Endothelial cell of umbilical vein (primary cell): ENCODE measurements around the gene NDUFA12. TPM values are rescaled to one million over a fixed set of nuclear protein-coding genes. Genes with fewer than 3 reads are reported as not detected.

Experiments
- BruUV-seq: library from RNA; stranded (reverse); fragments of 400-500 nt; replicated peaks from 2 replicates; lab custom pipeline; 2021; lab: Mats Ljungman, UMichigan
- CTCF ChIA-PET: fragments of 300-600, 350-600 bp; sonication (Branson Sonifier 250); formaldehyde crosslinking; loops from one replicate; lab custom pipeline; 2021; ENCODE audit warnings: antibody characterized with exemption, inconsistent platforms; lab: Charles Lee
- POLR2A ChIA-PET: fragments of 300-600, 350-600 bp; sonication (Branson Sonifier 250); formaldehyde crosslinking; loops from one replicate; lab custom pipeline; 2021; ENCODE audit warnings: antibody characterized with exemption, inconsistent platforms; lab: Charles Lee
- DNase-seq: peaks from one replicate; pipeline ENCODE4 v3.0.0-alpha.2; 2011; ENCODE audit warnings: low read depth, low spot score
- FAIRE-seq: peaks from 2 replicates; lab custom pipeline; 2011; peaks lifted over from hg19 to GRCh38; lab: Jason Lieb, UNC
- H2AFZ ChIP-seq: 2 replicates; pipeline ENCODE4 v1.6.0; 2012; ENCODE audit warnings: low read depth, low read length, control low read depth, inconsistent platforms
- H3K27ac ChIP-seq: 2 replicates; pipeline ENCODE4 v1.5.1; 2011; ENCODE audit warnings: low read depth, mild to moderate bottlenecking, control low read depth, low read length, moderate library complexity; ENCODE audit not compliant: insufficient read depth
- H3K27me3 ChIP-seq, 2 experiments: 2 replicates each; pipeline versions ENCODE4 v1.6.0 to v1.6.1; 2011; ENCODE audit warnings: low read length in 2 of 2, mixed read lengths in 1 of 2; ENCODE audit not compliant: control insufficient read depth in 2 of 2, insufficient read depth in 2 of 2
- H3K36me3 ChIP-seq, 2 experiments: 2 replicates in 1 of 2; 3 replicates in 1 of 2; pipeline ENCODE4 v1.5.1; 2011; ENCODE audit warnings: low read length in 2 of 2, mild to moderate bottlenecking in 1 of 2, moderate library complexity in 1 of 2; ENCODE audit not compliant: control insufficient read depth in 2 of 2, insufficient read depth in 2 of 2; ENCODE audit errors: extremely low read depth in 1 of 2
- H3K4me1 ChIP-seq: 3 replicates; pipeline ENCODE4 v1.5.1; 2011; ENCODE audit warnings: mild to moderate bottlenecking, low read length; ENCODE audit not compliant: control insufficient read depth, insufficient read depth; ENCODE audit errors: extremely low read depth
- H3K4me2 ChIP-seq: 2 replicates; pipeline ENCODE4 v1.6.1; 2011; ENCODE audit warnings: low read length, control low read depth, mixed read lengths; ENCODE audit not compliant: insufficient read depth
- H3K4me3 ChIP-seq, 3 experiments: fragments of 200-600 bp in 1 of 3; sonication (generic), shearing (Covaris generic) in 1 of 3; replicated peaks in 1 of 3; 2 replicates each; pipeline ENCODE4 v1.5.1; 2011 to 2016; ENCODE audit warnings: control low read depth in 3 of 3, low read length in 3 of 3, mild to moderate bottlenecking in 2 of 3, inconsistent platforms in 1 of 3, low read depth in 1 of 3, moderate library complexity in 1 of 3; ENCODE audit not compliant: insufficient read depth in 1 of 3
- H3K79me2 ChIP-seq: 2 replicates; pipeline ENCODE4 v1.6.0; 2012; ENCODE audit warnings: low read length, inconsistent platforms; ENCODE audit not compliant: control insufficient read depth, insufficient read depth
- H3K9ac ChIP-seq: replicated peaks from 2 replicates; pipeline ENCODE3; 2011; ENCODE audit warnings: low read length, control low read depth; ENCODE audit not compliant: insufficient read depth; ENCODE audit errors: extremely low read depth
- H3K9me1 ChIP-seq: replicated peaks from 3 replicates; pipeline ENCODE4 v1.6.0; 2011; ENCODE audit warnings: mild to moderate bottlenecking, low read length; ENCODE audit not compliant: control insufficient read depth, insufficient read depth; ENCODE audit errors: extremely low read depth
- H3K9me3 ChIP-seq: replicated peaks from 2 replicates; pipeline ENCODE4 v1.5.1; 2012; ENCODE audit warnings: low read length, inconsistent platforms; ENCODE audit not compliant: control insufficient read depth, insufficient read depth
- H4K20me1 ChIP-seq: replicated peaks from 2 replicates; pipeline ENCODE3; 2011; ENCODE audit warnings: mild to moderate bottlenecking, low read length; ENCODE audit not compliant: control insufficient read depth, insufficient read depth; ENCODE audit errors: extremely low read depth
- CTCF ChIP-seq, 2 donors: IDR thresholded peaks; 1 replicate in 1 of 2; 2 replicates in 1 of 2; pipeline ENCODE4 v1.5.1; 2011; ENCODE audit warnings: low read length in 2 of 2, mild to moderate bottlenecking in 2 of 2, moderate library complexity in 2 of 2, control low read depth in 1 of 2, inconsistent platforms in 1 of 2, low read depth in 1 of 2; ENCODE audit not compliant: insufficient read depth in 1 of 2; ENCODE audit errors: extremely low read depth in 1 of 2
- EZH2 ChIP-seq: IDR thresholded peaks from 2 replicates; pipeline ENCODE4 v1.6.1; 2012; ENCODE audit warnings: borderline replicate concordance, low read depth, mild to moderate bottlenecking, moderate library complexity, low read length, inconsistent platforms; ENCODE audit not compliant: severe bottlenecking
- FOS ChIP-seq: IDR thresholded peaks from 2 replicates; pipeline ENCODE4 v1.6.1; 2011; ENCODE audit warnings: mild to moderate bottlenecking, low read length, moderate library complexity, borderline replicate concordance; ENCODE audit not compliant: insufficient read depth
- GATA2 ChIP-seq: IDR thresholded peaks from 2 replicates; pipeline ENCODE4 v1.7.0; 2011; ENCODE audit warnings: low read depth, mild to moderate bottlenecking, moderate library complexity, mixed read lengths, low read length; ENCODE audit not compliant: insufficient read length, insufficient read depth
- JUN ChIP-seq: IDR thresholded peaks from 2 replicates; pipeline ENCODE4 v1.6.1; 2011; ENCODE audit warnings: borderline replicate concordance, low read depth; ENCODE audit not compliant: insufficient read length, insufficient read depth
- MAX ChIP-seq: IDR thresholded peaks from 2 replicates; pipeline ENCODE4 v1.6.1; 2011; ENCODE audit not compliant: insufficient read depth, insufficient read length
- MYC ChIP-seq: IDR thresholded peaks from one replicate; pipeline ENCODE4 v1.6.1; 2011; ENCODE audit warnings: mild to moderate bottlenecking, low read depth, low read length
- POLR2A ChIP-seq: IDR thresholded peaks from 2 replicates; pipeline ENCODE4 v1.6.1; 2012; ENCODE audit warnings: low read depth, mild to moderate bottlenecking, control low read depth, low read length
- POLR2AphosphoS5 ChIP-seq: IDR thresholded peaks from 2 replicates; pipeline ENCODE4 v1.6.1; 2012; ENCODE audit warnings: low read depth, mild to moderate bottlenecking, control low read depth, low read length, moderate library complexity; ENCODE audit not compliant: insufficient read depth
- dilution Hi-C: fragments of 300-500 bp; cut with MboI; formaldehyde crosslinking; loops from one replicate; pipeline ENCODE4 v1.15.0; 2019; ENCODE audit warnings: low sequenced_read_pairs; ENCODE audit not compliant: extremely low pct_ligation_motif_present
- intact Hi-C: fragments of 100-400 bp; cut with micrococcal nuclease; formaldehyde crosslinking; loops from one replicate; pipeline ENCODE4 v1.10.0; 2022
- polyA plus RNA-seq, 4 experiments: library from polyadenylated mRNA; depleted of rRNA in 3 of 4; stranded (reverse) in 3 of 4; unstranded in 1 of 4; fragments of >200 nt; gene quantifications; 2 replicates each; pipeline versions ENCODE4 v1.2.1 to v1.2.3, GENCODE V29; 2011 to 2012; ENCODE audit warnings: missing spikeins in 1 of 4
- total RNA-seq: library from RNA; stranded (reverse); gene quantifications from 2 replicates; pipeline ENCODE4 v1.2.3, GENCODE V29; 2021

The NDUFA12 gene
- total and polyA plus RNA-seq, 2 donors (not counting 3 experiments of a cell fraction or from before 2014, with no cell fraction given), result 126 to 184 TPM

- dilution Hi-C loops (no loop called here), intact Hi-C loops (no loop called here)
- Histone ChIP-seq H2AFZ (no peak overlapping the region), H3K9me3 (no peaks in the 10 kb centered on the region), H3K27me3 (no peaks in the 10 kb centered on the region), H3K4me3 (no peak overlapping the region), H3K36me3 (peaks cover 0 to 3% of the 10 kb centered on the region in 2 experiments), H3K4me2 (no peak overlapping the region), H3K79me2 (no peaks in the 10 kb centered on the region), H3K9ac (no peak overlapping the region), H4K20me1 (no peaks in the 10 kb centered on the region), H3K27ac (no peak overlapping the region), H3K4me1 (no peaks in the 10 kb centered on the region), H3K9me1 (no peaks in the 10 kb centered on the region)
- no TSS peak for BruUV-seq
- DNase-seq (no peak), FAIRE-seq (no peak)
- POLR2A ChIA-PET, result interaction anchor here (0.8 kb wide), 1 partner anchor 9 kb away, joined by 4 read pairs; no protein-coding TSS in a partner anchor
- CTCF ChIA-PET, result interaction anchor here (0.8 to 1.8 kb wide), 3 partner anchors 9 to 17 kb away, joined by 3 to 10 read pairs (median 3); no protein-coding TSS in a partner anchor
- TF ChIP-seq JUN (no peak), POLR2A (no peak), FOS (no peak), MAX (no peak), POLR2AphosphoS5 (no peak), GATA2 (no peak)
Observed at GRCh38 chr12:94973221-94973620, 30.3 kb downstream of the NDUFA12 start.

- POLR2A ChIA-PET, result interaction anchor here (0.8 kb wide), 1 partner anchor 9 kb away, joined by 4 read pairs; no protein-coding TSS in a partner anchor
Observed at GRCh38 chr12:94972795-94973194, 30.7 kb downstream of the NDUFA12 start.

More at GRCh38 chr12:94972795-94973194, 30.7 kb downstream of the NDUFA12 start:
- FAIRE-seq (no peak), DNase-seq (no peak)
- CTCF ChIA-PET, result interaction anchor here (0.8 to 1.8 kb wide), 3 partner anchors 9 to 17 kb away, joined by 3 to 10 read pairs (median 3); no protein-coding TSS in a partner anchor
- Histone ChIP-seq H3K27me3 (no peaks in the 10 kb centered on the region), H2AFZ (no peak overlapping the region), H3K79me2 (no peaks in the 10 kb centered on the region), H3K9ac (no peak overlapping the region), H3K27ac (no peak overlapping the region), H3K4me2 (no peak overlapping the region), H3K36me3 (peaks cover 0 to 3% of the 10 kb centered on the region in 2 experiments), H3K4me1 (peaks cover under 1% of the 10 kb centered on the region), H3K9me1 (no peaks in the 10 kb centered on the region), H4K20me1 (no peaks in the 10 kb centered on the region), H3K4me3 (no peak overlapping the region), H3K9me3 (no peaks in the 10 kb centered on the region)
- BruUV-seq, result no TSS peak
- dilution Hi-C loops (no loop called here), intact Hi-C loops (no loop called here)
- no peak for TF ChIP-seq MYC
- no peak for TF ChIP-seq CTCF (IDR thresholded peaks at IDR 0.05; ENCODE audit: extremely low read depth in 1 of 2, insufficient read depth in 1 of 2, low read depth in 1 of 2, low read length in 2 of 2)
- no peak for TF ChIP-seq EZH2
- no peak for TF ChIP-seq MAX
